GM12891 (cell line): ENCODE data around the gene GPR85.
"Not testable (repeated sequence)": the region's sequence is repeated elsewhere in the genome, so short reads cannot be mapped to it uniquely, and the experiment has no call there.

Experiments used
- DNase-seq: peaks from one replicate; pipeline ENCODE4 v3.0.0; 2011; ENCODE audit warnings: low spot score; ENCODE audit not compliant: insufficient read length
- FAIRE-seq: peaks from 2 replicates; lab custom pipeline; 2011; peaks lifted over from hg19 to GRCh38; lab: Jason Lieb, UNC
- PAX5 ChIP-seq: IDR thresholded peaks from 2 replicates; pipeline ENCODE4 v1.6.1; 2011; ENCODE audit warnings: low read length, moderate library complexity, mild to moderate bottlenecking; ENCODE audit not compliant: insufficient read depth, severe bottlenecking
- POLR2A ChIP-seq: IDR thresholded peaks from 2 replicates; pipeline ENCODE4 v1.6.1; 2011; ENCODE audit warnings: low read depth, low read length, control low read depth
- POLR2AphosphoS5 ChIP-seq: IDR thresholded peaks from 2 replicates; pipeline ENCODE4 v1.6.1; 2011; ENCODE audit warnings: low read depth, low read length, control low read depth
- POU2F2 ChIP-seq: IDR thresholded peaks from 2 replicates; pipeline ENCODE4 v1.6.1; 2011; ENCODE audit warnings: low read depth, mild to moderate bottlenecking, control low read depth, low read length, moderate library complexity
- SPI1 ChIP-seq: IDR thresholded peaks from 2 replicates; pipeline ENCODE4 v1.6.1; 2011; ENCODE audit warnings: low read depth, low read length, control low read depth
- TAF1 ChIP-seq: IDR thresholded peaks from 2 replicates; pipeline ENCODE4 v1.6.1; 2011; ENCODE audit warnings: low read depth, low read length, control low read depth

GPR85 gene

DNA sequence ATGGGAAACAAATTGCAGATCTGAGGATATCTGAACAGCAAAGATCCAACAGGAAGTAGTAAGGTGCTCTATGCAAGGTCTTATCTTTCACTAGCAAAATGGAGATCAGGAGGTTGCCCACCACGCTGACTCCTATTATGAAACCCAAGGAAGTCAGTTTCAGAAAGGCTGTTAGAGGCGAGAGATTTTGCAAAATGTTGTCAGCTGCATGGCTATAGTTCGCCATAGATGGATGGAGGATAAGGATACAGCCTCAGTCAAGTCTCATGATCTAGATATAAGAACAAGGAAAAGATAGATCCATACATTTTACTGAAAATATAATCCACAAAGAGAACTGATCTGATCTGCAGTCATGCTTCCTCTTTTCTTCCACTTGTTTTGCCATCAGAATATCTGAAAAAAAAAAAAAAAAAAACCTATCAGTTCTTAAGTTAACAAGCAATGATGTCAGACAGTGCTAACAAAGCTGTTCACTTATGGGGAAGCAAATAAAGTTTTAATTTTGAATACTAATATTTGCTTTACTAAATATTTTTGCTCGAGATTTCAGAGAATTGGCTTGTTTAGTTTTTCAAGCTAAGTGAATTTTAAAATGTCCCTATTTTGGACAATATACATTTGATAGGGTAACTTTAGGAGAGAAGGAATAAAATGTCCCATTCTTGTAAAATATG, 2.0 kb downstream of the GPR85 start:
- TF ChIP-seq SPI1: no peak
- TF ChIP-seq PAX5: no peak
- TF ChIP-seq POLR2AphosphoS5: no peak
- TF ChIP-seq POU2F2: no peak
- TF ChIP-seq TAF1: no peak
- TF ChIP-seq POLR2A: no peak
- DNase-seq (no peak), FAIRE-seq (no peak)

DNA sequence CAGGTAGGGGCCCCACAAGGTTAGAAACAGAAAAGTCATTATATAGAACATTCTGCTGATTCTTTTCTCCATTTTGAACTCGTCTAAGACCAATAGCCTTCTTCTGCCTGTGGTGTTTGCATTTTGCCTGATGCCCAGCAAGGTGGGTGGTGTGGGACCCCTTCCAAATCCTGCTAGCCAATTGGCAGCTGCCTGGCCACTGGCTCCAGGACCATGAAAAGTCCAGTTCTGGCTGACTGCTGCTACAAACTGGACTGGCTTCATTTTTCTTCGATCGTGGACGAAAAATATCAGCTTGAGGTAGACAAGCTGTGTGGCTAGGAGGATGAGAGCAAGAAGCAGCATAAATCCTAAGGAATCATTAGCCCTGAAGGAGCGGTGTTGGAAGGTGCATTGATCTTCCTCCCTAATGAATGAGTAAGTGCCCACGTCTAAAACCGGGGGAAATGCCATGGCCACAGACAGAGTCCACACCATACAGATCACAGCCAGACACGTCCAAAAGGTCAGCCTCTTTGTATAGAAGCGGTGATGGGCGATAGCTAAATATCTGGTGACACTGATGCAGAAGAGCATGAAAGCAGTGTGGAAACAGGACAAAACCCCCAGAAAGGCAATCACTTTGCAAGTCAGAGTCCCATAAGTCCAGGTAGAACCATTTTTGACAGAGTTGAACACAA, 2.7 kb downstream of the GPR85 start:
- TF ChIP-seq POLR2A (no peak), SPI1 (no peak), TAF1 (no peak), PAX5 (no peak), POLR2AphosphoS5 (no peak), POU2F2 (no peak)
- FAIRE-seq (no peak), DNase-seq (no peak)

DNA sequence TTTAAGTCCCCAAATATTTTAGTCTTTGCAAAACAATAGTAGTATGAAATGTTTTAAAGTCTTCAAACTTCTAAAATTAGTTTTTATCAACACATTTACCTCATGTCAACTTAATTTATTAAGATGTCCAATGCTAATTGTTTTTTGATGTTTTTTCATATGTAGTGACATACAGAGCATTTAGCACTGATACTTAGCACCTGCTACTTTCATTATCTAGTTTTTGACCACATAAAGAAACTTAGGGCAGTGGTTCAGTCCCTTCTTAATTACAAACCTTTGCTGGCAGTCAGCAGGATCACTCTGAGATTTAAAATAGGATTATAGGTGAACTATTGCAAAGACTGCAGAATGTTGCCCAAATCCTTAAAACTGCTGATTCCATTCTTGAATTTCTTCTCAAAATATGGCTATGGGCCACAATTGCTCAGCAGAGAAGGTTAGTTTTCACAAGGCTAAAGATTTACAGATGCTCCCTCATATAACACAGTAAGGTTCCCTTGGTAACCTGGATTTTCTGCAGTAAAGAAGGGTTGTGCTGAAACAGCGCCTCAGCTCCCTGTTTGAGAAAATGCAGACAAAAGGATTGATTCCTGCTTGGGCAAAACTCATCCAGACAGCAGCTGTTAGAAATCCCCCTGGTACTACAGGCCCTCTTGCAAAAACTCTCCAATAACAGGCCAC, 3.4 kb downstream of the GPR85 start:
- DNase-seq (no peak), FAIRE-seq (no peak)
- TF ChIP-seq POU2F2 (no peak), SPI1 (no peak), POLR2AphosphoS5 (no peak), TAF1 (no peak), POLR2A (no peak), PAX5 (no peak)

DNA sequence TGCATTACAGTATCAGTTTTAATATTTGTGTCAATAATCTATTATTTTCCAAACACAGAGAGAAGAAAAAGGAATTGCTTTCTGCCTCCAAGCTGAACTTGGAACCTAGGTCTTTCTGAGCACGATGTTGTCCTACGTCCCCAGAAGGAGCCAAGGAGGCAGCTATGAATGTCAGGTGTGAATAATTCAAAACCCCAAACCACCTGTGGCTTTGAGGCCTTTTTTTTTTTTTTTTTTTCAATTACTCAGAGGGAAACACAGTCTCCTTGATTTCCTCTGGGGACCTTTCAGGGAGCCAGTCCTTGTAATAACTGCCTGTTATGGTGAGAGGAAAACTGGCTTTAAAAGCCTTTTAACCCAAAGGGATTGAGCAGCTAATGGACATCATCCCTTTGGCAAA, 8.3 kb downstream of the GPR85 start:
- no peak for TF ChIP-seq POLR2A
- TF ChIP-seq POLR2AphosphoS5: no peak
- TF ChIP-seq PAX5: no peak
- no peak for TF ChIP-seq SPI1
- TF ChIP-seq POU2F2: no peak
- TF ChIP-seq TAF1: no peak
- no peak for FAIRE-seq

DNA sequence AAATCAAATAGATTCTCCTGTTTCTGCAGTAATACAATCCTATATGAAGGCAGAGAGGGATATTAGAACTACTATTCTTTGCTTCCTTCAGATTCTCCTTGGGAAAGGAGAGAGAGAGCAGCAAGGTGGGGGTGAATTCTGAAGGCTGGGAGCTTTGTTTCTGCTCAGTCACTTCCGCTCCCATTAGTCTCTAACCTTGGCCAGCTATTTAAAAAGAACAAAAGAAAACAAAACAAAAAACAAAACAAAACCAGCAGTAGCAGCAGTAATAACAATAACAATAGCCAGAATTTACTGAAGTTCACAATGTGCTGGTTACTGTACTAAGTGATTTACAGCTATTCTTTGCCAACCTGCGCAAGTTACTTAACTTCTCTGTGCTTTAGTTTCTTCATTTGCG, 9.9 kb downstream of the GPR85 start:
- FAIRE-seq (no peak), DNase-seq (no peak)
- no peak for TF ChIP-seq SPI1
- TF ChIP-seq POU2F2: no peak
- no peak for TF ChIP-seq POLR2AphosphoS5
- no peak for TF ChIP-seq POLR2A
- no peak for TF ChIP-seq TAF1
- no peak for TF ChIP-seq PAX5

More for the DNA sequence above, 8.3 kb downstream of the GPR85 start:
- no peak for DNase-seq

DNA sequence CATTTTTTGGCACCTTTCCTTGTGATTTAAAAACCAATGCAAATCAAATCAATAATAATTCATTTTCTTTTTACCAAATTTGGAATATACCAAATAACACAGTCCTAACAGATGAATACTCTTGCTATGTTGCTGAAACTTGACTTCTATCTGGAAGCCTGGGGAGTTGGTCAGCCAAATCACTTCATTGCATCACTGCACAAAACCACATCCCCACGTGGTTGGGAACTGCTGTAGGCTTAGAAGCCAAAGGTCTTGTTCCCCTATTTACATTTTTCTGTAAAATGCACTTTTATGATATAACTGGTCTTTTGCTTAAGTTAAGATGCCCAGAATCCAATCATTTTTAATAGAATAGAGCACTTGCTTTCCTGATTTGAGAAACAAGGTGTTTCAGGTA, 15.2 kb downstream of the GPR85 start:
- TF ChIP-seq TAF1: no peak
- no peak for TF ChIP-seq PAX5
- TF ChIP-seq POLR2A: no peak
- no peak for TF ChIP-seq POLR2AphosphoS5
- TF ChIP-seq POU2F2: no peak
- TF ChIP-seq SPI1: no peak
- FAIRE-seq: no peak
- DNase-seq: no peak

DNA sequence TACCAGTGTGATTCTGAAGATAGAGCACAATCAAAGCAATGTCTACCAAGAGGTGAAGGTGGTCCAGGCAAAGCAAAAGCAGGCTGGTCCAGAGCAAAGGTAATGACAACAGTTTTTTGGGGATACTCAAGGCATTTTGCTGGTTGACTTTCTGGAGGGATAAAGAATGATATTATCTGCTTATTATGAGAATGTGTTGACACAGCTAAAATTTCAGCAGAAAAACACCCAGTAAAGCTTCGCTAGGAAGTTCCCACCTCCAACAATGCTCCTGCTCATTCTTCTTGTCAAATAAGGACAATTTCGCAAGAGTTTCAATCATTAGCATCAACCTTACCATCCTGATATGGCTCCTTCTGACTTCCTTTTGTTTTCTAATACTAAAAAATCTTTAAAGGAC, 24.1 kb downstream of the GPR85 start:
- no peak for TF ChIP-seq TAF1
- FAIRE-seq: no peak
- no peak for DNase-seq

DNA sequence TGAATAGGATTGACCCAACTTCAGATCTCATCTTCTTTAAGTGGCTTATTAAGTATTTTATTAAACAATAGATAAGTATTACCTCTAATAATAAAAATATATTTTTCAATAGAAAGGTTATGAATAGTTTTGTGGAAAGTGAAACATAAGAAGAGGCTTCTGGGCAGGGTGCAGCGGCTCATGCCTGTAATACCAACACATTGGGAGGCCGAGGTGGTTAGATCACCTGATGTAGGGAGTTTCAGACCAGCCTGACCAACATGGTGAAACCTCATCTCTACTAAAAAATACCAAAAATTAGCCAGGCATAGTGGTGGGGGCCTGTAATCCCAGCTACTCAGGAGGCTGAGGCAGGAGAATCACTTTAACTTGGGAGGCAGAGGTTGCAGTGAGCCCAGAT, 26.5 kb downstream of the GPR85 start:
- DNase-seq: no peak
- FAIRE-seq: no peak
- TF ChIP-seq POLR2A (no peak), TAF1 (no peak), PAX5 (no peak)

DNA sequence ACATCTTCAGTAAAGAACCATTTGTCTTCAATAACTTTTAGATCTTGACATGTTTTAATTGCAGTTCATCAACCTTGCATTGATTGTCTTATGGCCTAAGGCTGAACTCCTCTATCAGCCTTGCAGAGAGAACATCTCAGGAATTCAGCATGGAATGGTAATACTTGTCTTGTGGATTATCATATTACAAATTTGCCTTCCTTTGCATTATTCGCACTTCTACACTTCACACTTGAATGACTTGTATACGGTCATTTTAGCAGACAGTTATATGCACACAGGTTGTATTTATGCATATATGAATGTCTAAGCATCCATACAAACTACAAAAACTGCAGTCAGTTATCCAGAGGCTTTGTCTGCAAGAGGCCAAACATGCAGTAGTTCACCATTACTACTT, 31.7 kb downstream of the GPR85 start:
- DNase-seq (no peak), FAIRE-seq (no peak)
- TF ChIP-seq POLR2A (no peak), PAX5 (no peak), SPI1 (no peak), POLR2AphosphoS5 (no peak), POU2F2 (no peak), TAF1 (no peak)

DNA sequence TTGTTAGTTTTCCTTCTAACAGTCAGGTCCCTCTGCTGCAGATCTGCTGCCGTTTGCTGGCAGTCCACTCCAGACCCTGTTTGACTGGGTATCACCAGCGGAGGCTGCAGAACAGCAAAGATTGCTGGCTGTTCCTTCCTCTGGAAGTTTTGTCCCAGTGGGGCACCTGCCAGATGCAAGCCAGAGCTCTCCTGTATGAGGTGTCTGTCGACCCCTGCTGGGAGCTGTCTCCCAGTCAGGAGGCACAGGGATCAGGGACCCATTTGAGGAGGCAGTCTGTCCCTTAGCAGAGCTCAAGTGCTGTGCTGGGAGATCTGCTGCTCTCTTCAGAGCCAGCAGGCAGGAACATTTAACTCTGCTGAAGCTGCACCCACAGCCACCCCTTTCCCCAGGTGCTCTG, 32.4 kb downstream of the GPR85 start:
- DNase-seq, FAIRE-seq: not testable (repeated sequence)

DNA sequence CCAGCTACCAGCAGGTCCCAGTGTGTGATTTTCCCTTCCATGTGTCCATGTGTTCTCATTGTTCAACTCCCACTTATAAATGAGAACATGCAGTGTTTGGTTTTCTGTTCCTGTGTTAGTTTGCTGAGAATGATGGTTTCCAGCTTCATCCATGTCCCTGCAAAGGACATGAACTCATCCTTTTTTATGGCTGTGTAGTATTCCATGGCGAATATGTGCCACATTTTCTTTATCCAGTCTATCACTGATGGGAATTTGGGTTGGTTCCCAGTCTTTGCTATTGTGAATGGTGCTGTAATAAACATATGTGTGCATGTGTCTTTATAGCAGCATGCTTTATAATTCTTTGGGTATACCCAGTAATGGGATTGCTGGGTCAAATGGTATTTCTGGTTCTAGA, 37.4 kb downstream of the GPR85 start:
- FAIRE-seq, DNase-seq: not testable (repeated sequence)
